Chondrocyte (in vitro differentiated cells): ENCODE data around the gene BASP1. TPM values are rescaled to one million over a fixed set of nuclear protein-coding genes. Genes with fewer than 3 reads are reported as not detected.

Experiments
- DNase-seq: peaks from one replicate; pipeline ENCODE4 v3.0.0; 2021; ENCODE audit warnings: mixed read lengths, low spot score
- H3K27ac Mint-ChIP-seq: one replicate; pipeline ENCODE4 v1.8.0; 2021; ENCODE audit warnings: mild to moderate bottlenecking, moderate library complexity, mixed read lengths; ENCODE audit not compliant: unreplicated experiment
- H3K27me3 Mint-ChIP-seq: 2 replicates; pipeline ENCODE4 v1.8.0; 2021; ENCODE audit warnings: low read depth, mixed read lengths
- H3K36me3 Mint-ChIP-seq: 2 replicates; pipeline ENCODE4 v1.8.0; 2021; ENCODE audit warnings: low read depth, mixed read lengths
- H3K4me1 Mint-ChIP-seq: 2 replicates; pipeline ENCODE4 v1.8.0; 2021; ENCODE audit warnings: low read depth, mild to moderate bottlenecking, mixed read lengths
- H3K4me3 Mint-ChIP-seq: one replicate; pipeline ENCODE4 v1.8.0; 2021; ENCODE audit warnings: mild to moderate bottlenecking, moderate library complexity, mixed read lengths; ENCODE audit not compliant: unreplicated experiment
- H3K9me3 Mint-ChIP-seq: 2 replicates; pipeline ENCODE4 v1.8.0; 2021; ENCODE audit warnings: low read depth, mixed read lengths
- CTCF ChIP-seq: fragments of 200-600 bp; sonication (generic); IDR thresholded peaks from 2 replicates; pipeline ENCODE4 v1.5.0; 2021; ENCODE audit warnings: antibody characterized with exemption, mild to moderate bottlenecking, moderate library complexity
- total RNA-seq: library from RNA; stranded (reverse); gene quantifications from 3 replicates; pipeline ENCODE4 v1.2.1, GENCODE V29; 2021

The BASP1 gene
- total RNA-seq, 1 donor from 2014 or later = 181 TPM

GRCh38 chr5:17213938-17214337, 3.5 kb upstream of the BASP1 start:
- H3K4me3 Mint-ChIP-seq = no peak overlapping the region
- DNase-seq = no peak
- H3K9me3 Mint-ChIP-seq = no peaks in the 10 kb centered on the region
- H3K27me3 Mint-ChIP-seq = no peaks in the 10 kb centered on the region
- H3K36me3 Mint-ChIP-seq = no peaks in the 10 kb centered on the region
- H3K4me1 Mint-ChIP-seq = peaks cover 15% of the 10 kb centered on the region
- no peak overlapping the region for H3K27ac Mint-ChIP-seq
- TF ChIP-seq CTCF = no peak

- no peak for DNase-seq
- no peak overlapping the region for H3K4me3 Mint-ChIP-seq
- H3K9me3 Mint-ChIP-seq = no peaks in the 10 kb centered on the region
- TF ChIP-seq CTCF = no peak
- H3K36me3 Mint-ChIP-seq = peaks cover 3% of the 10 kb centered on the region
- H3K27ac Mint-ChIP-seq = no peak overlapping the region
- H3K27me3 Mint-ChIP-seq = no peaks in the 10 kb centered on the region
- peaks cover 24% of the 10 kb centered on the region for H3K4me1 Mint-ChIP-seq
Measured at GRCh38 chr5:17214893-17215292, 2.5 kb upstream of the BASP1 start.

GRCh38 chr5:17215361-17215760, 2.1 kb upstream of the BASP1 start:
- Mint-ChIP-seq H3K9me3 (no peaks in the 10 kb centered on the region), H3K27ac (no peak overlapping the region), H3K27me3 (no peaks in the 10 kb centered on the region), H3K36me3 (peaks cover 3% of the 10 kb centered on the region), H3K4me1 (peaks cover 29% of the 10 kb centered on the region), H3K4me3 (no peak overlapping the region)
- no peak for DNase-seq
- TF ChIP-seq CTCF = no peak

- Mint-ChIP-seq H3K27me3 (no peaks in the 10 kb centered on the region), H3K9me3 (no peaks in the 10 kb centered on the region), H3K36me3 (peaks cover 3% of the 10 kb centered on the region), H3K4me3 (peak overlapping the region; percentile 81), H3K4me1 (peaks cover 39% of the 10 kb centered on the region), H3K27ac (peak overlapping the region; percentile 95)
- TF ChIP-seq CTCF = peak; percentile 97
- DNase-seq = no peak
Measured at GRCh38 chr5:17216176-17216973, 1.1 kb upstream of the BASP1 start.

- Mint-ChIP-seq H3K4me3 (peak overlapping the region; percentile 81), H3K27ac (peak overlapping the region; percentile 95), H3K36me3 (peaks cover 3% of the 10 kb centered on the region), H3K27me3 (no peaks in the 10 kb centered on the region), H3K9me3 (no peaks in the 10 kb centered on the region), H3K4me1 (peaks cover 46% of the 10 kb centered on the region)
- no peak for TF ChIP-seq CTCF
- DNase-seq = no peak
Measured at GRCh38 chr5:17216974-17217492, 398 bp upstream of the BASP1 start.
